GM18502 (cell line): ENCODE measurements around the gene ROM1.
"Not testable (repeated sequence)": the region's sequence is repeated elsewhere in the genome, so short reads cannot be mapped to it uniquely, and the experiment has no call there.

ENCODE experiments used
- ATAC-seq: cut with Tn5 transposase; IDR thresholded peaks from one replicate; pipeline ENCODE4 v1.9.1; 2021; ENCODE audit warnings: mild to moderate bottlenecking; ENCODE audit not compliant: unreplicated experiment, poor library complexity

The ROM1 gene

DNA sequence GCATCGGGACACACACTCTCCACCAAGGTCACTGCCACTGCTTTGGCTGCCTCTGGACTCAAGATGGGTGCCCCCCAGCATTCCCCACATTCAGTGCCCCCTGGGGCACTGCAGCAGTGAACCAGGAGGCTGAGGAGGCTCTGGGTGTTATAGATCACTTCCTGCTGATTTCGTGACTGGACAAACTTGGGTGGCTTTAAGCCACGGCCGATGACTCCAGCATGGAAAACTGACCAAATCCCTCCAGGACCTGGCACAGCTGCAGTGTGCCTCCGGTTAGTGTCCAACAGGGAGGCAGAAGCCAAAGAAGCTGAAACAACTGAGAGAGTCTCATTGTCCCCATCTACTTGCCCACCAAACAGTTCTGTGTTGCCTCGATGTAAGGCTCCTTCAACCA is 34.5 kb downstream of the ROM1 start:
- no peak for ATAC-seq

DNA sequence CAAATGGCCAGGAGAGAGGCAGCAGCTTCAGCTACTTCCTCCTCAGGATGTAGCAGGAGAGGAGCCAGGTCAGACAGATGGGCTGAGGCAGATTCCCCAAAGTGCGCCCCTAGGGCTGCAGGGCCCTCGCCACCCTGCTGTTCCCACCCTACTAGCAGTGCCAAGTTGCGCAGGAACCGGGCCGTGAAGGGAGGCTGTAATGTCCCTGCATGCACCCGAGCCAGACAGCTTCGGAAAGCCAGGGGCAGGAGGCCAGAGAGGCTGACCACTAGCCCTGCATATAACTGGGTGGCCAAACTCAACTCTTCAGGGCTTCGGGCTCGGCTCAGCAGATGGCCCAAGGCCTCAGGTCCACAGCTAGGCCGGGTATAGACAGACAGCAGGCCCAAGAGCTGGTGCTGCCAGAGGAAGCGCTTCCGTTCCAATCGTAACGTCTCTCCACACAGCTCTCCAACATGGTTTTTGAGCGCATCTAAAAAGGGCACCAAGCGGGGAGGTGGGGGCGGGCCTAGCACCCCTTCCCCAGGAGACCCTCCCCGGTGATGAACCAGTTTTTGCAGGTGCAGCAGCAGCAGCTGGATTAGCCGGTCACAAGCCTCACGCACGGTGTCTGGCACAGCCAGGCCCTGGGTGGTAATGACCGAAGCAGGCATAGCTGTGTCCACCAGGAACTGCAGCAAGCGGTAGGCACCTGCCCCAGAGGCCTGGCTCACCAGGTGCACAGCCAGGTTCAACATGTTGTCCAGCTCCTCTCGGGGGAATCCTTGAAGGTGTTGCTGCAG is 35.3 kb downstream of the ROM1 start:
- ATAC-seq, result no peak

DNA sequence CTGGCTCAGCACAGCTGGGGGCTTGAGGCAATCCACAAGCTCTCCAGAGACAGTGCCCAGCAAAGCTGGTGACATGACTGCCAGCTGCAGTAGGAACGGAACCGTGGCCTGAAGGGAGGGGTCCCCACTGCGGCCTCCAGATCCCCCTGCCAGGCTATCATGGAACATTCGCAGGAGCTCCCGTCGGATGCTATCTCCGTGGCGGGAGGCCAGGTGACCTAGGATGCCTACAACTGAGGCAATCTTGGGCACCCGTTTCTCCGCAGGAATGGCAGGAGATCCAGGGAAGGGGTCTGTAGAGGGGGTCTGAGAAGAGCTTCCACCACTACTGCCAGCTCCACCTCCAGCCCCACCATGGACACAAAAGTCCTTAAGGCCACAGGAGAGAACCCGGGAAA is 35.9 kb downstream of the ROM1 start:
- ATAC-seq, result no peak

DNA sequence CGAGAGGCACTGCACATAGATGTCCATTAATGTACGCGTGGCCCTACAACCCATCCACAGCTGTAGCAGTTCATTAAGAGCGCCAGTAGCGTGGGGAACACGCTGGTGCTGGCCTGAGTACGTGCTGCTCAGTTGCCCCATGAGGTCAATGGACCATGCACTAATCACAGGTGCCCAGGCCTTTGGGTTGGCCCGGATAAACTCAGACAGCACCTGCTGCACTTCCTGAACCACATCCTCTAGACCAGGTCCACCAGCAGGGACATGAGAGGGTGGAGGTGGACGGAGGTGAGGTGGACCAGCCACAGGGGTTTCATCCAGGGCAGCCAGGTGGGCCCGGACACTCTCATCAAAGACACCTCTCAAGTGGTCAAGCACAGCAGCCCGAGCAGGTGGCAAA is 36.4 kb downstream of the ROM1 start:
- no peak for ATAC-seq

DNA sequence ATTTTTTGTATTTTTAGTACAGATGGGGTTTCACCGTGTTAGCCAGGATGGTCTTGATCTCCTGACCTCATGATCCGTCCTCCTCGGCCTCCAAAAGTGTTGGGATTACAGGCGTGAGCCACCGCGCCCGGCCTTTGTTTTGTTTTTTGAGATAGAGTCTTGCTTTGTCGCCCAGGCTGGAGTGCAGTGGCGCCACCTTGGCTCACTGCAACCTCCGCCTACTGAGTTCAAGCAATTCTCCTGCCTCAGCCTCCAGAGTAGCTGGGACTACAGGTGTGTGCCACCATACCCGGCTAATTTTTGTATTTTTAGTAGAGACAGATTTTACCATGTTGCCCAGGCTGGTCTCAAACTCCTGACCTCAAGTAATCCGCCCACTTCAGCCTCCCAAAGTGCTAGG is 37.2 kb downstream of the ROM1 start:
- ATAC-seq, result not testable (repeated sequence)

DNA sequence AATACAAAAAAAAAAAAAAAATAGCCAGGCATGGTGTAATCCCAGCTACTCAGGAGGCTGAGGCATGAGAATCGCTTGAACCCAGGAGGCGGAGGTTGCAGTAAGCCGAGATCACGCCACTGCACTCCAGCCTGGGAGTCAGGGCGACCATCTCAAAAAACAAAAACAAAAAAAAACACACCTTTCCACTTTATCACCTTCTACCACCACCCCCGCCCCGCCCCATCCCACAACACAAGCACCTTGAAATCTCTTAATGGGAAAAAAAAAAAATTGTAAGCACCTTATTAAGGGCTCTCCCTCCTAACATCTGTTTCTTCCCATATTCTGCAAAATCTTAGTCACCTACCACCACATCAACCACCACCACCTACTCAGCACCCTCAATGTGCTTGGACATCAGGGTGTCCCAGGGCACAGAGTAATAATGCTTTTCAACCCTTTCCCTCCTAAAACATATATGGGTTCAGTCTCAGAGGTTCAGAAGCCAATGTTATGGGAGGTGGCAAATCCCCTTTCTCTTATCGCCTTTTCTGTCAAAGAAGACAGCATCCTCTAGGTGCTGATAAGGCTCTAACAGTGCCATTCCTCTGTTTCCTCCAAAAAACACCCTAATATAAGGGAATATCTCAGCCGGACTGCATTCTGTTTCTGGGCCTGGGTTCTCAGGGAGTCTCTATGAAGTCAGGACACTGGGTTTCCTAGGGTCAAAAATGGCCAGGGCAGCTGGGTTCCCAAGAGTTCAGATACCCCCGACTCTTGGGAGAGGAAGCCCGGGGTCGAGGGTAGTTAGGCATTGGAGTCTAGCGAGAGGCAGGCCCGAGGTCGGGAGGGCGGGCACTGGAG is 39.3 kb downstream of the ROM1 start:
- ATAC-seq, result no peak

DNA sequence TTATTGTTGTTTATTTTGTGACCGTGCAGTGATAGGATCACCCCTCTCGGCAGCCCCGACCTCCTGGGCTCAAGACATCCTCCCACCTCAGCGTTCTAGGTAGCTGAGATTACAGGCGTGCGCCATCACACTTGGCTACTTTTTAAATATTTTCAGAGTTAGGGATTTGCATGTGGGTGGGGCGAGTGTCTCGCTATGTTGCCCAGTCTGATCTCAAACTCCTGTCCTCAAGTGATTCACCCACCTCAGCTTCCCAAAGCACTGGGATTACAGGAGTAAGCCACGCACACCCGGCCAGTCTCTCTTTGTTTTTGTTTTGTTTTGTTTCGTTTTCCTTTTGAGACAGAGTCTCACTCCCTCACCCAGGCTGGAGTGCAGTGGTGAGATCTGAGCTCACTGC is 41.2 kb downstream of the ROM1 start:
- no peak for ATAC-seq

DNA sequence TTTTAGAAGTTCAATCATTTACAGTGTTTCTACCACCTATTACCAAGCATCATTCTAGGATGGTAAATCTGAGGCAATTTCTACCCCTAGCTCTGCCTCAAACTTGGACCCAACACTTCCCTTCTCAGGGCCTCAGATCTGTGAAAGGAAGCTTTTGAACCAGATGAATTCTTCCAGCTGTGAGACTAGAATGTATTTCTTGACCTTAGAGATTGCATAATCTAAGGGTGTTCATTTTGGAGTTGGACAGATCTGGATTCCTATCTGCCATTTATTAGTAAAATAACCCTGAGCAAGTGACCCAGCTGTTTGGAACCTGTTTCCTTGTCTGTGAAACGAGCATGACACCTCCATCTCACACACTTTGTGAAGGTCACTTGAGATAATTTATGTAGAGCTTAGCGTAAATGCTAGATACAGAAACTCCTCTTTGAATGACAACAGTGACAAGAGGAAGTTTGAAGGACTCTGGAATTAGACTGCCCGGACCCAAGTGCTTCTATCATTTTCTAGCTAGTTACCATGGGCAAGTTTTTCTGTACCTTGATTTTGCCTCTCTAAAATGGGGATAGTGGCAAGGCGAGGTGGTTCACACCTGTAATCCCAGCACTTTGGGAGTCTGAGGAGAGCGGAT is 43.9 kb downstream of the ROM1 start:
- ATAC-seq, result no peak

DNA sequence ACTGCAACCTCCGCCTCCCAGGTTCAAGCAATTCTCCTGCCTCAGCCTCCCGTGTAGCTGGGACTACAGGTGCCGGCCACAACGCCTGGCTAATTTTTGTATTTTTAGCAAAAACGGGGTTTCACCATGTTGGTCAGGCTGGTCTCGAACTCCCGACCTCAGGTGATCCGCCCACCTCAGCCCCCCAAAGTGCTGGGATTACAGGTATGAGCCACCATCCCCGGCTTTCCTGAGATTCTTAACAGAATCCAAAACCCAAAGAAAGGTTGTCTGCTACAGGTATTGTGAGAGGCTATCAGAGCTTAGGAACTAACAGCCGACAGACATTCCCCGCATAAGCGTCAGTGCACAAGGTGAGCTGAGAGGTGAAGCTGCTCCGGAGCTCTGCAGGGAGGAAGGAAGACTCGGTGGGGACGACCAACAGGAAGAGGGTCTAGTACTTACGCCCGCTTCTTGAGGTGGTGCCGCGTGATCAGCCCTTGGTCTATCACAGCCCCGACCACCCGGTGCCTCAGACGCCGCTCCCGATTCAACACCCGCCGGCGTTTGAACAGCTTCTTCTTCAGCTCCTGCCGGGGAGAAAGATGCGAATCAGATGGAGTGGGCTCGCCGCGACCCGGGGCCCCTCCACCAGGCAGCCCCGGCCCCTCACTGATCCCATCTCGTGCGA is 51.5 kb downstream of the ROM1 start:
- peak; percentile 34 for ATAC-seq
